Measurements from ENCODE around the gene CA6.
"Not testable (repeated sequence)": the region's sequence is repeated elsewhere in the genome, so short reads cannot be mapped to it uniquely, and the experiment has no call there.

The CA6 gene

DNA sequence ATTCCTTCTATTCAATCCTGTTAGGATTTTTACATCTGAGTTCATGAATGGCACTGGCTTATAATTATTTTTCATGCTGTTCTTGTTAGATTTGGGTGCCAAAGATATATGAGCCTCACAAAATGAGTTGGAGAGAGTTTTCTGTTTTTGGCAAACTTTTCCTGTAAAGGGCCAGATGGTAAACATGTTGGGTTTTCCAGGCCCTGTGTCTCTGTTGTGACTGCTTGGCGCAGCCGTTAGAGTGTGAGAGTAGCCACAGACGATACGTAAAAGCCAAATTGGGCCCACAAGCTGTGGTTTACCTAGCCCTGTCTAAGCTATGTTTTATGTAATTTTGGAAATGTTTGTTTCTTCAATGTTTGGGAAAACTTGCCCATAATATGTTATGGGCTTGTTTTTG lies 15.6 kb upstream of the CA6 start:
- TF ChIP-seq, protein P1, sequence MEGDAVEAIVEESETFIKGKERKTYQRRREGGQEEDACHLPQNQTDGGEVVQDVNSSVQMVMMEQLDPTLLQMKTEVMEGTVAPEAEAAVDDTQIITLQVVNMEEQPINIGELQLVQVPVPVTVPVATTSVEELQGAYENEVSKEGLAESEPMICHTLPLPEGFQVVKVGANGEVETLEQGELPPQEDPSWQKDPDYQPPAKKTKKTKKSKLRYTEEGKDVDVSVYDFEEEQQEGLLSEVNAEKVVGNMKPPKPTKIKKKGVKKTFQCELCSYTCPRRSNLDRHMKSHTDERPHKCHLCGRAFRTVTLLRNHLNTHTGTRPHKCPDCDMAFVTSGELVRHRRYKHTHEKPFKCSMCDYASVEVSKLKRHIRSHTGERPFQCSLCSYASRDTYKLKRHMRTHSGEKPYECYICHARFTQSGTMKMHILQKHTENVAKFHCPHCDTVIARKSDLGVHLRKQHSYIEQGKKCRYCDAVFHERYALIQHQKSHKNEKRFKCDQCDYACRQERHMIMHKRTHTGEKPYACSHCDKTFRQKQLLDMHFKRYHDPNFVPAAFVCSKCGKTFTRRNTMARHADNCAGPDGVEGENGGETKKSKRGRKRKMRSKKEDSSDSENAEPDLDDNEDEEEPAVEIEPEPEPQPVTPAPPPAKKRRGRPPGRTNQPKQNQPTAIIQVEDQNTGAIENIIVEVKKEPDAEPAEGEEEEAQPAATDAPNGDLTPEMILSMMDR (IDR thresholded peaks at IDR 0.05; ENCODE audit: borderline replicate concordance, insufficient read depth, low read depth, low read length) = no peak

DNA sequence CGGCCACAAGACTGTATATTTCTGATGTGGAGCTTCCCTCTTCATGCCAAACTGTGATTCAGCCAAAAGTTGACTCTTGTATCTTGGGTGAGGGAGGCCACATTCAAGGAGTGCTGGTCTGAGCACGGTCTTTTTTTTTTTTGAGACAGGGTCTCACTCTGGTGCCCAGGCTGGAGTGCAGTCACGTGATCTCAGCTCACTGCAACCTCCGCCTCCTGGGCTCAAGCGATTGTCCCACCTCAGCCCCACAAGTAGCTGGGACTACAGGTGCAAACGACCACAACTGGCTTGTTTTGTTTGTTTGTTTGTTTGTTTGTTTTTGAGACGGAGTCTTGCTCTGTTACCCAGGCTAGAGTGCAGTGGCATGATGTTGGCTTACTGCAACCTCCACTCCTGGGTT lies 8.6 kb upstream of the CA6 start:
- H3K4me3 ChIP-seq (ENCODE audit: low read depth, low read length) = not testable (repeated sequence)

More for the DNA sequence above, 15.6 kb upstream of the CA6 start:
- H3K4me3 ChIP-seq (ENCODE audit: low read depth, low read length) = no peak overlapping the region

DNA sequence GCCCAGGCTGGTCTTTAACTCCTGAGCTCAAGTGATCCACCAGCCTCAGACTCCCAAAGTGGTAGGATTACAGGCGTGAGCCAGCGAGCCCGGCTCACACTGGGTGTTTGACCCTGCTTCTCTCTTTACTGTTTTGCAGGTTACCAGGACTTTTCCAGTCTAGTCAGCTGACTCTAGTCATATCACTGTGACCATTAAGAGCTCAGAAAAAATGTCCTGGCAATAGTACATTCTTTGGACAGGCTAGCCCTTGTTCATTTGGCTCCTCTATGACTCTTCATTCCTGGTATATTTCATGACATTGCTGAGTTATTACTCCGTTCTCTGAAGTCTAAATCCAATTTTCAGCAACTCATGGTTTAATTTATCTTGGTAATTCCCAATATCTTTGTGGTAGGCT lies 8.0 kb upstream of the CA6 start:
- H3K4me3 ChIP-seq (ENCODE audit: low read depth, low read length) = no peak overlapping the region
- TF ChIP-seq, protein P1 (IDR thresholded peaks at IDR 0.05; ENCODE audit: borderline replicate concordance, insufficient read depth, low read depth, low read length) = no peak

DNA sequence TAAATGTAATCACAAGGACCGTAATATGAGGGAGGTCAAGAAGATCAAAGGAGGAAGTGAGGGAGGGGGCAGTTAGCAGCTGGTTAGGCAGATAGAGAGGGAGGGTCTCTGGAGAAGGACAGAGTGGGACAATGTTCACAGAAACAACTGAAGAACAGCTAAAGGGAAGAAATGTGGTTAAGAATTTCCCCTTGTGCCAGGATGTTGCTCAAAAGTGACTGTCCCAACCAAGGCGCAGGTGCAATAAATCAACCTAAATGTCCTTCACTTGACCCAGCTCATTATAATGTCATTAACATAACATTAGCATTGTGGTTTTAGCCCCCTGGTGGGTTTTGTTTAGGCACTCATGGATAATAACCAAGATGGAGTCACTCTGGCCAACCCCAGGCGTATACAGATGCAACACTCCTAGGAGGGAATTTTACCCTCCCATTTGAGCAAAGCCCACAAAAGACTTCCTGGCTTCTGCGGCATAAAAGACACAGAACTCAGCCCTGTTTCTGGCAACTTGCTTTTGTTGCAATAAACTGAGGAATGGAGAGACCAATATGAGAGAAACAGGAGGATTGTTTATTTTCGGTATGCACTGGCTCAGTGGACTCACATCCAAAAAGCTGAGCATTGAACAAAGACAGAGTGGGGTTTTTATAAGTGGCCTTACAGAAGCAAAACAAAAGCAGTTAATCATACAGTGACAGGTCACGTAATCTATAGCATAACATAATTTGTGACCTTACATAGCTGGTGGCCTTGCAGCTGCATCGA lies 7.3 kb upstream of the CA6 start:
- H3K4me3 ChIP-seq (ENCODE audit: low read depth, low read length) = no peak overlapping the region
- TF ChIP-seq, protein P1 (IDR thresholded peaks at IDR 0.05; ENCODE audit: borderline replicate concordance, insufficient read depth, low read depth, low read length) = no peak

DNA sequence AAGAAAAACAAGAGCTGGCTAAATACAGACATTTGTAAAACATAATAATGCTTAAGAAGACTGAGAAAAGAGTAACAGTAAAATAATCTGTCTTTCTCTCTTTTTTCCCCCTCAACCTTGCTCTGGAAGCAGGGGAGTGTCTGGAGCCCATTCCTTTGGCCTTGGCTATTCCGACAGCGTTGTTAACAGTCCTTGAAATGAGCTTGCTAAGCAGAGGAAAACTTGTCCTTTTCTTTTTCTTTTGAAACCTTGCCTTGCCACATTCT lies 6.7 kb upstream of the CA6 start:
- no peak overlapping the region for H3K4me3 ChIP-seq (ENCODE audit: low read depth, low read length)
- TF ChIP-seq, protein P1 (IDR thresholded peaks at IDR 0.05; ENCODE audit: borderline replicate concordance, insufficient read depth, low read depth, low read length) = no peak

DNA sequence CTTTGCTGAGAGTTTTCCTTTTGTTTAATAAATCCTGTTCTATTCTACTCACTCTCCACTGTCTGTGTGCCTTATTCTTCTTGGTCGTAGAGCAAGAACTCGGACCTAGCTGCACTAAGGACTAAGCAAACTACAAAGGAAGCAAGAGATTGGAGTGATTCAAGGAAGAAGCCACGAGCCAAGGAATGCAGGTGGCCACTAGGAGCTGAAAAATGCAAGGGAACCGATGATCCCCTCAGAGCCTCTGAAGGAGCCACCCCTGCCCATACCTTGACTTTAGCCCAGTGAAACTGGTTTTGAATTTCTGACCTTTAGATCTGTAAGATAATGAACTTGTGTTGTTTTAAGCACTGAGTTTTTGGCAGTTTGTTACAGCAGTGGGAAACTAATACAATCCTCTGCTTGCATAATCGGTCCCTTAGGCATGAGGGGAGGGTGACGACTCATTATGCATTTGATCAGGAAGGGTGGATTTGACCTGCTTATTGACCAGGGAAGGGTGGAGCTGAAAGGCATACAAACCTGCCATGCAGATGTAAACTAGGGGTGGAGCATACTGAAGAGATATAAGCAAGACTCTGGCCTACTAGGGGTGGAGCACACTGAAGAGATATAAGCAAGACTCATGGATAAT lies 6.2 kb upstream of the CA6 start:
- H3K4me3 ChIP-seq (ENCODE audit: low read depth, low read length) = no peak overlapping the region
- TF ChIP-seq, protein P1 (IDR thresholded peaks at IDR 0.05; ENCODE audit: borderline replicate concordance, insufficient read depth, low read depth, low read length) = no peak

DNA sequence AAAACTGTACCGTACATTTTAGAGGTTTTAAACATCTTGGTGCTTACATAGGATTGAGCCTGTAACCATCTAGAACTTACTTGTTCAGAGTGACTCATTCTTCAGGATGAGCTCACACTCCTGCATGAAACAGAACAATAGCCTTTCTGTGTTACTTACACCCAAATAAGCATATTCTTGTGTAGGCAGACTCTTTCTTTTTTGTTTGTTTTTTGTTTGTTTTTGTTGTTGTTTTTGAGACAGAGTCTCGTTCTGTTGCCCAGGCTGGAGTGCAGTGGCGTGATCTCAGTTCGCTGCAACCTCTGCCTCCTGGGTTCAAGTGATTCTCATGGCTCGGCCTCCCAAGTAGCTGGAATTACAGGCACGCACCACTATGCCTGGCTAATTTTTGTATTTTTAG lies 3.8 kb upstream of the CA6 start:
- TF ChIP-seq, protein P1 (IDR thresholded peaks at IDR 0.05; ENCODE audit: borderline replicate concordance, insufficient read depth, low read depth, low read length) = no peak
- no peak overlapping the region for H3K4me3 ChIP-seq (ENCODE audit: low read depth, low read length)

Measured in GM12875 (cell line).